ENCODE results near the gene TLCD5.
A peak's percentile ranks its signal among the peaks of the same experiment; 100 is the strongest.

TLCD5 gene

GRCh38 chr11:120308081-120308480 is 17.0 kb upstream of the TLCD5 start:
- no peak overlapping the region for H3K27ac ChIP-seq
- TF ChIP-seq ZFX (IDR thresholded peaks at IDR 0.05), result no peak
- no peak for TF ChIP-seq CTCF (conservative IDR thresholded peaks at IDR 0.05)

- no peak overlapping the region; the same call in 1 of the 2 replicates for H3K27ac ChIP-seq
Observed at GRCh38 chr11:120310870-120311269, 14.2 kb upstream of the TLCD5 start.

GRCh38 chr11:120314861-120315260 is 10.2 kb upstream of the TLCD5 start:
- no peak overlapping the region for H3K27ac ChIP-seq
- no peak for TF ChIP-seq CTCF (conservative IDR thresholded peaks at IDR 0.05)
- no peak for TF ChIP-seq ZFX (IDR thresholded peaks at IDR 0.05)

More at GRCh38 chr11:120310870-120311269, 14.2 kb upstream of the TLCD5 start:
- no peak for TF ChIP-seq CTCF (conservative IDR thresholded peaks at IDR 0.05)
- TF ChIP-seq ZFX (IDR thresholded peaks at IDR 0.05), result no peak

GRCh38 chr11:120316880-120317688 is 8.0 kb upstream of the TLCD5 start:
- peak overlapping the region; percentile 53 for H3K27ac ChIP-seq
- TF ChIP-seq CTCF (conservative IDR thresholded peaks at IDR 0.05), result no peak
- TF ChIP-seq ZFX (IDR thresholded peaks at IDR 0.05), result no peak

- TF ChIP-seq ZFX (IDR thresholded peaks at IDR 0.05) (no peak), CTCF (conservative IDR thresholded peaks at IDR 0.05) (no peak)
- H3K27ac ChIP-seq, result peak overlapping the region; percentile 53
Observed at GRCh38 chr11:120317689-120318480, 7.2 kb upstream of the TLCD5 start.

GRCh38 chr11:120318906-120319305 is 6.2 kb upstream of the TLCD5 start:
- no peak overlapping the region for H3K27ac ChIP-seq
- no peak for TF ChIP-seq CTCF (conservative IDR thresholded peaks at IDR 0.05)
- no peak for TF ChIP-seq ZFX (IDR thresholded peaks at IDR 0.05)

GRCh38 chr11:120326228-120326627 is 1.1 kb downstream of the TLCD5 start:
- TF ChIP-seq ZFX (IDR thresholded peaks at IDR 0.05), result no peak
- no peak for TF ChIP-seq CTCF (conservative IDR thresholded peaks at IDR 0.05)
- H3K27ac ChIP-seq, result no peak overlapping the region

Data from C4-2B (cell line).